ENCODE data around the gene SNX8. TPM values are rescaled to one million over a fixed set of nuclear protein-coding genes. Genes with fewer than 3 reads are reported as not detected.

The SNX8 gene
- total and polyA plus RNA-seq, 2 of the 13 experiments (the other 11 are each of a cell fraction or from before 2014, with no cell fraction given), result 20.6 to 45.2 TPM

- ChIA-PET CTCF (ENCODE audit: low intra/inter-chr PET ratio, low total read pairs) (no interaction called here), POLR2A (no interaction called here)
- no TSS peak for BruUV-seq (replicated peaks)
- Histone ChIP-seq H3K9ac (ENCODE audit: insufficient read depth, low read depth, low read length) (no peak overlapping the region), H3K4me3 (replicated peaks in 1 of 3; ENCODE audit: insufficient read depth in 1 of 3, low read depth in 2 of 3, low read length in 3 of 3) (no peak overlapping the region), H3K27me3 (ENCODE audit: control insufficient read depth in 1 of 2, insufficient read depth in 2 of 2, low read length in 2 of 2) (no peaks in the 10 kb centered on the region), H3K4me1 (ENCODE audit: insufficient read depth, low read length) (peaks cover 24% of the 10 kb centered on the region), H3K4me2 (ENCODE audit: low read depth, low read length) (no peak overlapping the region), H3K9me3 (ENCODE audit: low read length) (no peaks in the 10 kb centered on the region), H3K27ac (ENCODE audit: extremely low read length, insufficient read depth, low read length) (no peak overlapping the region), H2AFZ (ENCODE audit: low read length) (no peak overlapping the region), H3K79me2 (ENCODE audit: insufficient read depth, low read length) (peaks cover 67% of the 10 kb centered on the region), H4K20me1 (ENCODE audit: insufficient read depth, low read length) (peaks cover 3% of the 10 kb centered on the region; the same call in 1 of the 2 replicates), H3K36me3 (replicated peaks in 1 of 2; ENCODE audit: control insufficient read depth in 1 of 2, insufficient read depth in 2 of 2, low read length in 2 of 2) (peaks cover 29 to 75% of the 10 kb centered on the region in 2 experiments)
- in situ Hi-C loops (cut with HindIII; ENCODE audit: extremely low pct_ligation_motif_present, low pct_unique_long_range_greater_than_20kb), result no loop called here
- DNase-seq (ENCODE audit: low spot score), result no peak
- intact Hi-C loops (cut with micrococcal nuclease; ENCODE audit: unreplicated experiment), result no loop called here
- FAIRE-seq, result no peak
- TF ChIP-seq MAF1 (CRISPR knock-in tag; IDR thresholded peaks at IDR 0.05; ENCODE audit: borderline replicate concordance), result no peak
- no peak for TF ChIP-seq STAG1 (CRISPR knock-in tag; IDR thresholded peaks at IDR 0.05)
- no peak for TF ChIP-seq MZF1 (CRISPR knock-in tag; IDR thresholded peaks at IDR 0.05; ENCODE audit: borderline replicate concordance)
- TF ChIP-seq SRSF1 (optimal IDR thresholded peaks at IDR 0.05; ENCODE audit: low read depth, low read length), result no peak
- no peak for TF ChIP-seq ZBTB33 (CRISPR knock-in tag; IDR thresholded peaks at IDR 0.05)
- TF ChIP-seq ZKSCAN1 (IDR thresholded peaks at IDR 0.05; ENCODE audit: low read length), result no peak
- no peak for TF ChIP-seq NAIF1 (CRISPR knock-in tag; IDR thresholded peaks at IDR 0.05; ENCODE audit: borderline replicate concordance)
- TF ChIP-seq HOMEZ (CRISPR knock-in tag; IDR thresholded peaks at IDR 0.05; ENCODE audit: low read depth), result no peak
- no peak for TF ChIP-seq ZFP91 (CRISPR knock-in tag; IDR thresholded peaks at IDR 0.05; ENCODE audit: borderline replicate concordance)
- TF ChIP-seq SNAPC2 (CRISPR knock-in tag; IDR thresholded peaks at IDR 0.05), result no peak
- TF ChIP-seq SIX1 (CRISPR knock-in tag; IDR thresholded peaks at IDR 0.05; ENCODE audit: borderline replicate concordance), result no peak
- no peak for TF ChIP-seq EHMT2 (IDR thresholded peaks at IDR 0.05; ENCODE audit: borderline replicate concordance, low read depth, low read length)
- TF ChIP-seq ZBTB38 (CRISPR knock-in tag; IDR thresholded peaks at IDR 0.05), result no peak
- TF ChIP-seq TFDP1 (CRISPR knock-in tag; IDR thresholded peaks at IDR 0.05; ENCODE audit: borderline replicate concordance), result no peak
- no peak for TF ChIP-seq SP140L (CRISPR knock-in tag; IDR thresholded peaks at IDR 0.05; ENCODE audit: borderline replicate concordance)
- no peak for TF ChIP-seq HNRNPLL (IDR thresholded peaks at IDR 0.05; ENCODE audit: low read depth, low read length, poor library complexity, severe bottlenecking)
- TF ChIP-seq SUZ12 (IDR thresholded peaks at IDR 0.05; ENCODE audit: low read depth, low read length), result no peak
- TF ChIP-seq JUNB (CRISPR knock-in tag; IDR thresholded peaks at IDR 0.05; ENCODE audit: borderline replicate concordance), result no peak
- no peak for TF ChIP-seq MTF1 (CRISPR knock-in tag; IDR thresholded peaks at IDR 0.05)
- 94% methylated on average over 15 of the region's 15 CpGs for WGBS (ENCODE audit: low lambda C conversion rate)
- no peak for ATAC-seq
Measured at GRCh38 chr7:2227699-2228098, 86.5 kb downstream of the SNX8 start.

All from HepG2 (cell line).